HG02884 (cell line): ENCODE data around the gene PADI1.

Experiments used
- ATAC-seq: cut with Tn5 transposase; IDR thresholded peaks from one replicate; pipeline ENCODE4 v1.9.1; 2021; ENCODE audit warnings: mild to moderate bottlenecking, moderate library complexity; ENCODE audit not compliant: unreplicated experiment

The PADI1 gene

DNA sequence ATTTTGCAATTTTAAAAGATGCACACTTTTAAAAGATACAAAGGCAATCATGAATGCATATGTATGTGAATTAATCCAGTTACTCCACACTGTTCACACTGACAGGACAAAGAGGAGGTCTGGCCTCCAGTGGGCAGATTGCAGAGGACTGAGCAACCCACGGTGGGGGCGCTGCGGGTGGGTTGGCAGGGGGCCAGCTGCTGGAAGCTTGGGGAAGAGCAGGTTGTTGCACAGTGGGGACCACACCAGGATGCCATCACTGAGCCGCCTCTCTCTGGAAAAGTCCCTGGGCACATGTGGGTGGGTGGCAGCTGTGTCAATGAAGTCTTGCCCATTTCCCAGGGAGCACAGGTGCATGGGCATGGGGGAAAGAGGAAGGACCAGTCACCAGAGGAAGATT is 90.4 kb downstream of the PADI1 start:
- ATAC-seq, result no peak
